DOHH2 (cell line): ENCODE data around the gene TP63.

Experiments
- H3F3A ChIP-seq: fragments of 200-600 bp; sonication (generic), shearing (Covaris generic); 2 replicates; pipeline ENCODE4 v1.6.0; 2016; ENCODE audit warnings: antibody characterized with exemption, mild to moderate bottlenecking; ENCODE audit not compliant: control insufficient read depth, insufficient read depth
- H3K27ac ChIP-seq: fragments of 200-600 bp; sonication (generic); 2 replicates; pipeline ENCODE4 v1.5.1; 2014; ENCODE audit warnings: low read depth, mild to moderate bottlenecking, low read length, moderate library complexity
- H3K27me3 ChIP-seq: fragments of 200-600 bp; sonication (generic); 2 replicates; pipeline ENCODE4 v1.6.1; 2014; ENCODE audit warnings: mild to moderate bottlenecking, low read length, mixed read lengths; ENCODE audit not compliant: control insufficient read depth
- H3K36me3 ChIP-seq: fragments of 200-600 bp; sonication (generic); 2 replicates; pipeline ENCODE4 v1.6.1; 2014; ENCODE audit warnings: mild to moderate bottlenecking, low read length, moderate library complexity, mixed read lengths; ENCODE audit not compliant: control insufficient read depth
- H3K4me1 ChIP-seq: fragments of 200-600 bp; sonication (generic); 2 replicates; pipeline ENCODE4 v1.6.1; 2014; ENCODE audit warnings: mild to moderate bottlenecking, low read length, mixed read lengths; ENCODE audit not compliant: control insufficient read depth
- H3K4me2 ChIP-seq: fragments of 200-600 bp; sonication (generic); 2 replicates; pipeline ENCODE4 v1.6.0; 2014; ENCODE audit warnings: mild to moderate bottlenecking, low read length, moderate library complexity
- H3K4me3 ChIP-seq: fragments of 200-600 bp; sonication (generic); 2 replicates; pipeline ENCODE4 v1.5.1; 2014; ENCODE audit warnings: mild to moderate bottlenecking, low read length, mixed read lengths
- H3K79me2 ChIP-seq: fragments of 200-600 bp; sonication (generic); 2 replicates; pipeline ENCODE4 v1.6.1; 2014; ENCODE audit warnings: mild to moderate bottlenecking, low read length, mixed read lengths; ENCODE audit not compliant: control insufficient read depth
- H3K9me2 ChIP-seq: fragments of 200-600 bp; sonication (generic); replicated peaks from 2 replicates; pipeline ENCODE4 v1.6.1; 2014; ENCODE audit warnings: mild to moderate bottlenecking, low read length, mixed read lengths; ENCODE audit not compliant: control insufficient read depth
- H3K9me3 ChIP-seq: fragments of 200-600 bp; sonication (generic); 2 replicates; pipeline ENCODE4 v1.6.1; 2014; ENCODE audit warnings: antibody characterized with exemption, low read length, mixed read lengths; ENCODE audit not compliant: control insufficient read depth, insufficient read depth
- H4K20me1 ChIP-seq: fragments of 200-600 bp; sonication (generic); 2 replicates; pipeline ENCODE4 v1.6.0; 2014; ENCODE audit warnings: low read depth, mild to moderate bottlenecking, antibody characterized with exemption, low read length, moderate library complexity; ENCODE audit not compliant: control insufficient read depth, insufficient read depth
- EZH2phosphoT487 ChIP-seq: fragments of 200-600 bp; sonication (generic); IDR thresholded peaks from 2 replicates; pipeline ENCODE4 v1.6.1; 2017; ENCODE audit warnings: borderline replicate concordance, mild to moderate bottlenecking, antibody characterized with exemption, low read length, moderate library complexity, mixed read lengths
- TF ChIP-seq, protein P1 (sequence below): fragments of 200-600 bp; sonication (generic); IDR thresholded peaks from one replicate; pipeline ENCODE4 v1.5.1; 2014; ENCODE audit warnings: antibody characterized with exemption, mild to moderate bottlenecking, low read depth, low read length; ENCODE audit not compliant: poor library complexity, severe bottlenecking

The TP63 gene

DNA sequence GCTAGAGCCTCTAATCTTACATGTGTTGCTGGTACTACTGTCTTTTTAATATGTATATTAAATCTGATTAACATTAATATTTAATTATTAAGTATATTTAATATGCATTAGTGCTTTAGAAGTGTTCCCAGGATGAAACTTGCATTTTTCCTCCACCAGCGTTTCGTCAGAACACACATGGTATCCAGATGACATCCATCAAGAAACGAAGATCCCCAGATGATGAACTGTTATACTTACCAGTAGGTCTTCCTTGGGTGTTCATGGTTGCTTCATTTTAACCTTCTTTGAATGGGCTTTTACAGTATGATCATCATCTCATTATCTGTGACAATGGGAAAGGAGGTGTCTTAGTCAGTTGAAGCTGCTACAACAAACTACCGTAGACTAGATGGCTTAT lies 238.0 kb downstream of the TP63 start:
- H3K9me2 ChIP-seq, result no peaks in the 10 kb centered on the region
- H3K4me1 ChIP-seq, result no peaks in the 10 kb centered on the region
- peaks cover 6% of the 10 kb centered on the region; the same call in 1 of the 2 replicates for H3K36me3 ChIP-seq

DNA sequence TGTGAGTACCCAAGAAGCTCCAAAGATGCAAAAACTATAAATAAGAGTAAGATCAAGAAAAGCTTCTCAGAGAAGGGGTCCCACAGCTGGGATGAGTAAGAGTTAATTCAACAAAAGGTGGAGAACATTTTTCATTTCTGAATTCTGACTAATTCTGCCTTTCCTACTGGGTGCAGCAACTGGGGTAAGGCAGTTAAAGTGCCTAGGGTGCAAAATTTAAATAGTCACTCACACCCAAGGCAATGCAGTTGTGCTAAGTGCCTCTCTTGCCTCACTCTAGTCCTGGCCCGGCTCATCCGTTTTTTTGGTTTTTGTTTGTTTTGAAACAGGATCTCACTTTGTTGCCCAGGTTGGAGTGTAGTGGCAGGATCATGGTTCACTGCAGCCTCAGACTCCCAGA lies 240.2 kb downstream of the TP63 start:
- TF ChIP-seq EZH2phosphoT487, result no peak
- TF ChIP-seq, protein P1, sequence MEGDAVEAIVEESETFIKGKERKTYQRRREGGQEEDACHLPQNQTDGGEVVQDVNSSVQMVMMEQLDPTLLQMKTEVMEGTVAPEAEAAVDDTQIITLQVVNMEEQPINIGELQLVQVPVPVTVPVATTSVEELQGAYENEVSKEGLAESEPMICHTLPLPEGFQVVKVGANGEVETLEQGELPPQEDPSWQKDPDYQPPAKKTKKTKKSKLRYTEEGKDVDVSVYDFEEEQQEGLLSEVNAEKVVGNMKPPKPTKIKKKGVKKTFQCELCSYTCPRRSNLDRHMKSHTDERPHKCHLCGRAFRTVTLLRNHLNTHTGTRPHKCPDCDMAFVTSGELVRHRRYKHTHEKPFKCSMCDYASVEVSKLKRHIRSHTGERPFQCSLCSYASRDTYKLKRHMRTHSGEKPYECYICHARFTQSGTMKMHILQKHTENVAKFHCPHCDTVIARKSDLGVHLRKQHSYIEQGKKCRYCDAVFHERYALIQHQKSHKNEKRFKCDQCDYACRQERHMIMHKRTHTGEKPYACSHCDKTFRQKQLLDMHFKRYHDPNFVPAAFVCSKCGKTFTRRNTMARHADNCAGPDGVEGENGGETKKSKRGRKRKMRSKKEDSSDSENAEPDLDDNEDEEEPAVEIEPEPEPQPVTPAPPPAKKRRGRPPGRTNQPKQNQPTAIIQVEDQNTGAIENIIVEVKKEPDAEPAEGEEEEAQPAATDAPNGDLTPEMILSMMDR, result no peak
- Histone ChIP-seq H3K9me2 (no peaks in the 10 kb centered on the region), H3K4me3 (no peak overlapping the region), H3K4me2 (no peak overlapping the region), H3K4me1 (no peaks in the 10 kb centered on the region), H3F3A (no peaks in the 10 kb centered on the region), H3K27me3 (no peaks in the 10 kb centered on the region), H4K20me1 (no peaks in the 10 kb centered on the region), H3K36me3 (peaks cover 6% of the 10 kb centered on the region; the same call in 1 of the 2 replicates), H3K27ac (no peak overlapping the region), H3K9me3 (no peaks in the 10 kb centered on the region), H3K79me2 (no peaks in the 10 kb centered on the region)

More for the DNA sequence above, 238.0 kb downstream of the TP63 start:
- no peaks in the 10 kb centered on the region for H3K79me2 ChIP-seq
- H3K27me3 ChIP-seq, result no peaks in the 10 kb centered on the region
- H4K20me1 ChIP-seq, result no peaks in the 10 kb centered on the region
- no peak overlapping the region for H3K27ac ChIP-seq
- no peak overlapping the region for H3K4me2 ChIP-seq
- TF ChIP-seq, protein P1, result no peak
- no peak for TF ChIP-seq EZH2phosphoT487
- H3F3A ChIP-seq, result no peaks in the 10 kb centered on the region
- no peaks in the 10 kb centered on the region for H3K9me3 ChIP-seq
- no peak overlapping the region for H3K4me3 ChIP-seq

DNA sequence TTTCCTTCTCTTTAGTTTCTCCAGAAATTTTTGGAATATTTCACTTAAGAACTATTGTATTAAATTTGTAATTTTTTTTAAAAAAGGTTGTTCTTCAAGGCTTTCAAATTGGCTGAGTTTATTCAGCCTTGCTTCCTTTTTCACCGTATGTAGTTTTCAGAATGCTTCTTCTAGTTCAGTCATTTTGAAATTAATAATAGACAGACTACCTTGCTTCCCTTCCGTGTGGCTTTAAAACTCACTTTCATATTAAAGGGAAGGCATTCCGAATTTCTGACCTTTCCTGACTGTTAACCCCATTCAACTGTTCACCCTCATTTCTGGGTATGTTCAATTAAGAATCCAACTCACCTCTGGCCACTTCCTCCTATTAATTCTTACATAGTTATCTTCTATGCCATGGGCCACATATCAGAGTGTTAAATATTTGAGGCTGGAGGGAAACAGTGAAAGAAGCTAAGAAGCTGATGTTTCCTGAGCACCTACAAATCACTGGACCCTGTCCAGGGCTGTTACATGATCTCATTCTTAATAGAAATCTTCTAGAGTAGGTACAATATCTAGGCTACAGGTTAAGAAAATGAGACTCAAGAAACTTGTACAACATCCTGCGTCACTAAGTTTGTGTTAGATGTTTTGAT lies 252.0 kb downstream of the TP63 start:
- TF ChIP-seq, protein P1, result no peak
- no peak for TF ChIP-seq EZH2phosphoT487
- Histone ChIP-seq H3K9me2 (no peaks in the 10 kb centered on the region), H3K27ac (no peak overlapping the region), H3K4me1 (no peaks in the 10 kb centered on the region), H4K20me1 (no peaks in the 10 kb centered on the region), H3K27me3 (no peaks in the 10 kb centered on the region), H3K36me3 (no peaks in the 10 kb centered on the region), H3K4me3 (no peak overlapping the region), H3K9me3 (no peaks in the 10 kb centered on the region), H3F3A (no peaks in the 10 kb centered on the region), H3K4me2 (no peak overlapping the region), H3K79me2 (no peaks in the 10 kb centered on the region)
